HepG2 (cell line): Measurements from ENCODE around the gene PSORS1C1. TPM values are rescaled to one million over a fixed set of nuclear protein-coding genes. Genes with fewer than 3 reads are reported as not detected.

Experiments
- ATAC-seq: fragments of 200-7000 bp; cut with Tn5 transposase; 3 replicates; pipeline ENCODE4 v1.9.1; 2020; ENCODE audit warnings: mild to moderate bottlenecking, moderate library complexity
- BruUV-seq: library from RNA; stranded (reverse); fragments of 400-500 nt; replicated peaks from 2 replicates; lab custom pipeline; 2021; lab: Mats Ljungman, UMichigan
- CTCF ChIA-PET: fragments of 300-600 bp; formaldehyde crosslinking; extraction: SDS; loops from one replicate; lab custom pipeline; 2021; ENCODE audit warnings: low total read pairs, inconsistent platforms, low intra/inter-chr PET ratio; lab: Yijun Ruan, JAX
- POLR2A ChIA-PET: fragments of 350-600 bp; sonication (Branson Sonifier 250); formaldehyde crosslinking; loops from one replicate; lab custom pipeline; 2020; ENCODE audit warnings: antibody characterized with exemption, inconsistent platforms; lab: Yijun Ruan, JAX
- DNase-seq: peaks from one replicate; pipeline ENCODE4 v3.0.0-alpha.2; 2015; ENCODE audit warnings: low spot score
- FAIRE-seq: peaks from 3 replicates; lab custom pipeline; 2011; peaks lifted over from hg19 to GRCh38; lab: Jason Lieb, UNC
- H2AFZ ChIP-seq: one replicate; pipeline ENCODE4 v1.6.1; 2011; ENCODE audit warnings: low read length, inconsistent platforms
- H3K27ac ChIP-seq: fragments of 300-600 bp; 3 replicates; pipeline ENCODE4 v1.8.0; 2011; ENCODE audit warnings: mixed run types, mild to moderate bottlenecking, mixed read lengths, low read length, inconsistent platforms; ENCODE audit not compliant: insufficient read depth; ENCODE audit errors: extremely low read length
- H3K27me3 ChIP-seq, 2 experiments: fragments of 200-600 bp in 1 of 2; 2 replicates in 1 of 2; 3 replicates in 1 of 2; pipeline versions ENCODE4 v1.6.0 to v1.8.0; 2011; ENCODE audit warnings: low read length in 2 of 2, mild to moderate bottlenecking in 2 of 2, moderate library complexity in 2 of 2, inconsistent platforms in 1 of 2; ENCODE audit not compliant: insufficient read depth in 2 of 2, control insufficient read depth in 1 of 2
- H3K36me3 ChIP-seq, 2 experiments: fragments of 200-600 bp in 1 of 2; replicated peaks in 1 of 2; 2 replicates in 1 of 2; 3 replicates in 1 of 2; pipeline versions ENCODE4 v1.5.1 to v1.8.0; 2011; ENCODE audit warnings: low read length in 2 of 2, inconsistent platforms in 1 of 2; ENCODE audit not compliant: insufficient read depth in 2 of 2, control insufficient read depth in 1 of 2
- H3K4me1 ChIP-seq: 2 replicates; pipeline ENCODE4 v1.5.1; 2012; ENCODE audit warnings: low read length, inconsistent platforms; ENCODE audit not compliant: insufficient read depth
- H3K4me2 ChIP-seq: 2 replicates; pipeline ENCODE4 v1.6.0; 2011; ENCODE audit warnings: low read depth, low read length, inconsistent platforms
- H3K4me3 ChIP-seq, 3 experiments: fragments of 200-600 bp in 1 of 3; sonication (generic), shearing (Covaris generic) in 1 of 3; replicated peaks in 1 of 3; 2 replicates each; pipeline ENCODE4 v1.5.1; 2011 to 2016; ENCODE audit warnings: low read length in 3 of 3, inconsistent platforms in 2 of 3, low read depth in 2 of 3, mild to moderate bottlenecking in 2 of 3, control low read depth in 1 of 3, mixed read lengths in 1 of 3; ENCODE audit not compliant: insufficient read depth in 1 of 3
- H3K79me2 ChIP-seq: one replicate; pipeline ENCODE4 v1.6.1; 2011; ENCODE audit warnings: low read length, inconsistent platforms; ENCODE audit not compliant: insufficient read depth
- H3K9ac ChIP-seq: 2 replicates; pipeline ENCODE4 v1.6.0; 2011; ENCODE audit warnings: mild to moderate bottlenecking, low read depth, low read length, inconsistent platforms; ENCODE audit not compliant: insufficient read depth
- H3K9me3 ChIP-seq: 2 replicates; pipeline ENCODE4 v1.5.1; 2012; ENCODE audit warnings: mild to moderate bottlenecking, low read length
- H4K20me1 ChIP-seq: 2 replicates; pipeline ENCODE4 v1.6.0; 2011; ENCODE audit warnings: inconsistent platforms, mild to moderate bottlenecking, low read length, moderate library complexity; ENCODE audit not compliant: insufficient read depth
- CTCF ChIP-seq: sonication (generic); formaldehyde crosslinking; IDR thresholded peaks from 2 replicates; pipeline ENCODE4 v1.5.0; 2020; ENCODE audit warnings: mild to moderate bottlenecking, missing genetic modification reagents, moderate library complexity
- MTERF4 ChIP-seq: sonication (generic); formaldehyde crosslinking; IDR thresholded peaks from 2 replicates; pipeline ENCODE4 v1.8.0; 2023; ENCODE audit warnings: mild to moderate bottlenecking, missing genetic modification reagents
- WGBS: methylation state at CpG from one replicate; pipeline ENCODE4 v1.1.6; 2017; ENCODE audit warnings: low lambda C conversion rate; 5-methylcytosine and 5-hydroxymethylcytosine counted together
- in situ Hi-C: cut with HindIII; loops from 2 replicates; pipeline ENCODE4 v1.10.0; 2017; ENCODE audit warnings: low pct_unique_long_range_greater_than_20kb; ENCODE audit not compliant: extremely low pct_ligation_motif_present
- intact Hi-C: fragments of 100-400 bp; cut with micrococcal nuclease; formaldehyde crosslinking; loops from one replicate; pipeline ENCODE4 v1.10.0; 2022; ENCODE audit not compliant: unreplicated experiment
- polyA plus RNA-seq, 8 experiments: library from polyadenylated mRNA; depleted of rRNA in 3 of 8; stranded (reverse) in 7 of 8; unstranded in 1 of 8; fragments of >200 nt; fragmentation: Illumina TruSeq in 4 of 8; extraction: Trizol in 4 of 8; gene quantifications; 2 replicates each; pipeline versions ENCODE4 v1.2.1 to v1.2.3, GENCODE V29; 2011 to 2016; ENCODE audit warnings: low read depth in 4 of 8, missing spikeins in 1 of 8, mixed read lengths in 1 of 8; ENCODE audit not compliant: insufficient read depth in 1 of 8
- total RNA-seq, 5 experiments: library from RNA; depleted of rRNA; stranded (reverse); fragments of >200 nt; fragmentation: Illumina TruSeq; extraction: Trizol; gene quantifications; 2 replicates each; pipeline ENCODE4 v1.2.3, GENCODE V29; 2016; ENCODE audit warnings: low read depth in 1 of 5

Gene PSORS1C1
- total and polyA plus RNA-seq, 2 of the 13 experiments (the other 11 are each of a cell fraction or from before 2014, with no cell fraction given), result 0.01 to 0.02 TPM

DNA sequence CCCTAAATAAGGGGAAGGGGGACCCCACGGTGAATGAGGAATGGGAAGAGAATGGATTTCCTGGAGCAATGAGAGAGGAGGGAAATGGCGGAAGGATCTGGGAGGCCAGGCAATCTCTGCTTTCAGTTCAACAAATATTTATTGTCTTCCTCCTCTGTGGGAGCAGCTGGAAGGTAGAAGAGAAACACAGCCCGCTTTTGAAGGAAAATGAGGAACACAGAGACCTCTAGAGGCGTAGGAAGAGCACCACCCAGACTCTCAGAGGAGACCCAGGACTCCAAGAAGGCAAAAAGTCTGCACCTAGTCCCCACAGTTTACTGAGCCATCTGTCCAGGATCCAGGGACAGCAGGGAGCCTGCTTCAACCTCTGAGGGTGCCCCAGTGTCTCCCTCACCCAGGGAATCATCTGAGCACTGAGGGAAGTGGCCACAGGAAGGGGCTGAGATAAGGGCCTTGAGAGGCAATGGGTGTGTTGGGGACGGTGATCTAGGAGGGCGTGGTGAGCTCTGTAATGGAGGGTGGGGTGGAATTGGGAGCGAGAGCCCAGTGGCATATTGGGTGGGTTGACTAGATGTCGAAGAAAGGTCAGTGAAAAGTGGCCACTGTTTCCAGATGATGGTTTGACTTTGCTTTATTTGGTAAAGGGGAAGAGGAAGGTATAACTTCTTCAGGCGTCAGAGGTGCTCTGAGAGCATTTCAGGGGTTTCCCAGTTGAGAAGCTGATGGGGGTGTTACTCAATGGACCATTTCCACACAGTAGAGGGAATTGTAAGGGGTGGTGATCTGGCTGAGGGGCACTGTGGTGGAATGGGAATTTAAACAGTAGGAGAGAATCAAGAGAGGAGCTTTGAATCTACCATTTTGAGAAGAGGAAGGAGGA lies 610 bp downstream of the PSORS1C1 start:
- intact Hi-C loops (no loop called here), in situ Hi-C loops (no loop called here)
- no peak for TF ChIP-seq MTERF4 (CRISPR knock-in tag)
- TF ChIP-seq CTCF, result peak; percentile 21; the same call in 1 of the 2 replicates
- WGBS, result 39% methylated on average over 9 of the region's 9 CpGs
- H3K9ac ChIP-seq, result no peak overlapping the region
- H3K27me3 ChIP-seq, result peaks cover 5 to 83% of the 10 kb centered on the region in 2 experiments; a peak in 4 of 5 replicates
- ATAC-seq (peak; percentile 20; the same call in 2 of the 3 replicates), DNase-seq (peak; percentile 25), FAIRE-seq (peak; percentile 23)
- no peaks in the 10 kb centered on the region for H3K36me3 ChIP-seq
- BruUV-seq, result no TSS peak
- no peaks in the 10 kb centered on the region for H3K79me2 ChIP-seq
- H3K9me3 ChIP-seq, result no peaks in the 10 kb centered on the region
- ChIA-PET CTCF (no interaction called here), POLR2A (interaction anchor here (0.8 kb wide), 1 partner anchor 28 kb away, joined by 3 read pairs; no protein-coding TSS in a partner anchor)
- H3K4me1 ChIP-seq, result peaks cover 9% of the 10 kb centered on the region; the same call in 1 of the 2 replicates
- no peak overlapping the region for H2AFZ ChIP-seq
- no peak overlapping the region; a peak in 1 of 6 replicates for H3K4me3 ChIP-seq
- no peak overlapping the region for H3K27ac ChIP-seq
- no peaks in the 10 kb centered on the region for H4K20me1 ChIP-seq
- H3K4me2 ChIP-seq, result 0 out of 2 replicates have a peak overlapping the region, but pooled peaks have one; percentile 34
